ENCODE data around the gene BCL11B.

The BCL11B gene

GRCh38 chr14:99247101-99247729, 24.8 kb downstream of the BCL11B start:
- H3K9me3 ChIP-seq: no peaks in the 10 kb centered on the region
- no peak overlapping the region for H3K4me3 ChIP-seq (ENCODE audit: low read depth in 1 of 2, low read length in 1 of 2)
- no peak for TF ChIP-seq CTCF (IDR thresholded peaks at IDR 0.05)
- no peak overlapping the region for H3K27ac ChIP-seq
- H3K4me1 ChIP-seq (ENCODE audit: control insufficient read depth in 1 of 2, insufficient read depth in 1 of 2, low read depth in 1 of 2, low read length in 1 of 2): peaks cover 0 to 4% of the 10 kb centered on the region in 2 experiments
- no peaks in the 10 kb centered on the region for H3K36me3 ChIP-seq
- peaks cover 97% of the 10 kb centered on the region for H3K27me3 ChIP-seq

- no peak for TF ChIP-seq CTCF (IDR thresholded peaks at IDR 0.05)
- no peaks in the 10 kb centered on the region for H3K36me3 ChIP-seq
- no peak overlapping the region for H3K4me3 ChIP-seq (ENCODE audit: low read depth in 1 of 2, low read length in 1 of 2)
- no peak overlapping the region for H3K27ac ChIP-seq
- peaks cover 97% of the 10 kb centered on the region for H3K27me3 ChIP-seq
- H3K4me1 ChIP-seq (ENCODE audit: control insufficient read depth in 1 of 2, insufficient read depth in 1 of 2, low read depth in 1 of 2, low read length in 1 of 2): peaks cover 0 to 4% of the 10 kb centered on the region in 2 experiments
- no peaks in the 10 kb centered on the region for H3K9me3 ChIP-seq
These were observed 25.4 kb downstream of the BCL11B start for GRCh38 chr14:99246536-99247097.

- Histone ChIP-seq H3K27me3 (peaks cover 98% of the 10 kb centered on the region), H3K9me3 (no peaks in the 10 kb centered on the region), H3K4me3 (ENCODE audit: low read depth in 1 of 2, low read length in 1 of 2) (no peak overlapping the region), H3K4me1 (ENCODE audit: control insufficient read depth in 1 of 2, insufficient read depth in 1 of 2, low read depth in 1 of 2, low read length in 1 of 2) (peaks cover 0 to 4% of the 10 kb centered on the region in 2 experiments), H3K36me3 (no peaks in the 10 kb centered on the region), H3K27ac (no peak overlapping the region)
- no peak for TF ChIP-seq CTCF (IDR thresholded peaks at IDR 0.05)
These were observed 26.2 kb downstream of the BCL11B start for GRCh38 chr14:99245564-99246511.

GRCh38 chr14:99244941-99245563, 26.9 kb downstream of the BCL11B start:
- no peak for TF ChIP-seq CTCF (IDR thresholded peaks at IDR 0.05)
- H3K27ac ChIP-seq: no peak overlapping the region
- peaks cover 0 to 4% of the 10 kb centered on the region in 2 experiments for H3K4me1 ChIP-seq (ENCODE audit: control insufficient read depth in 1 of 2, insufficient read depth in 1 of 2, low read depth in 1 of 2, low read length in 1 of 2)
- H3K9me3 ChIP-seq: no peaks in the 10 kb centered on the region
- H3K4me3 ChIP-seq (ENCODE audit: low read depth in 1 of 2, low read length in 1 of 2): no peak overlapping the region
- peaks cover 98% of the 10 kb centered on the region for H3K27me3 ChIP-seq
- no peaks in the 10 kb centered on the region for H3K36me3 ChIP-seq

- no peak for TF ChIP-seq CTCF (IDR thresholded peaks at IDR 0.05)
- no peaks in the 10 kb centered on the region for H3K9me3 ChIP-seq
- no peaks in the 10 kb centered on the region for H3K36me3 ChIP-seq
- no peak overlapping the region for H3K4me3 ChIP-seq (ENCODE audit: low read depth in 1 of 2, low read length in 1 of 2)
- H3K27me3 ChIP-seq: peaks cover 100% of the 10 kb centered on the region
- H3K4me1 ChIP-seq (ENCODE audit: control insufficient read depth in 1 of 2, insufficient read depth in 1 of 2, low read depth in 1 of 2, low read length in 1 of 2): peaks cover 0 to 4% of the 10 kb centered on the region in 2 experiments
- no peak overlapping the region for H3K27ac ChIP-seq
These were observed 27.6 kb downstream of the BCL11B start for GRCh38 chr14:99244367-99244901.

All from neutrophil (primary cell).